K562 (cell line): ENCODE measurements around the gene UROS. TPM values are rescaled to one million over a fixed set of nuclear protein-coding genes. Genes with fewer than 3 reads are reported as not detected.

Experiments used
- ATAC-seq: fragments of 200-7000 bp; cut with Tn5 transposase; 3 replicates; pipeline ENCODE4 v1.9.1; 2020; ENCODE audit warnings: moderate library complexity
- BruUV-seq: library from RNA; stranded (reverse); fragments of 400-500 nt; replicated peaks from 2 replicates; lab custom pipeline; 2021; lab: Mats Ljungman, UMichigan
- CTCF ChIA-PET: fragments of 300-600 bp; formaldehyde crosslinking; extraction: SDS; loops from one replicate; lab custom pipeline; 2021; ENCODE audit warnings: low intra/inter-chr PET ratio; lab: Yijun Ruan, JAX
- POLR2A ChIA-PET: fragments of 300-600, 350-650 bp; sonication (Branson Sonifier 250); formaldehyde crosslinking; extraction: SDS; loops from one replicate; lab custom pipeline; 2021; ENCODE audit warnings: antibody characterized with exemption, inconsistent platforms; lab: Yijun Ruan, JAX
- DNase-seq, 4 experiments: peaks; one replicate each; pipeline versions ENCODE4 v3.0.0 to v3.0.0-alpha.2; 2011 to 2018; ENCODE audit warnings: low spot score in 3 of 4, mixed read lengths in 3 of 4; ENCODE audit errors: extremely low read depth in 1 of 4
- FAIRE-seq: peaks from 2 replicates; lab custom pipeline; 2011; peaks lifted over from hg19 to GRCh38; lab: Jason Lieb, UNC
- H2AFZ ChIP-seq: 2 replicates; pipeline ENCODE4 v1.6.0; 2011; ENCODE audit warnings: low read depth, low read length, control low read depth, inconsistent platforms
- H3K27ac ChIP-seq: fragments of 200-600 bp; 3 replicates; pipeline ENCODE4 v1.8.0; 2011; ENCODE audit warnings: low read depth, mild to moderate bottlenecking, control low read depth, inconsistent platforms, low read length, moderate library complexity, mixed read lengths; ENCODE audit errors: extremely low read depth
- H3K27me3 ChIP-seq, 2 experiments: fragments of 300-600 bp in 1 of 2; 2 replicates in 1 of 2; 3 replicates in 1 of 2; pipeline versions ENCODE4 v1.6.0 to v1.8.0; 2011; ENCODE audit warnings: inconsistent platforms in 2 of 2, low read length in 2 of 2, mild to moderate bottlenecking in 1 of 2, mixed read lengths in 1 of 2, moderate library complexity in 1 of 2; ENCODE audit not compliant: control insufficient read depth in 2 of 2, insufficient read depth in 2 of 2
- H3K36me3 ChIP-seq: fragments of 300-600 bp; 3 replicates; pipeline ENCODE4 v1.8.0; 2011; ENCODE audit warnings: mild to moderate bottlenecking, low read length, inconsistent platforms; ENCODE audit not compliant: control insufficient read depth, insufficient read depth
- H3K4me1 ChIP-seq, 2 experiments: fragments of 200-600 bp in 1 of 2; replicated peaks in 1 of 2; 2 replicates in 1 of 2; 3 replicates in 1 of 2; pipeline versions ENCODE4 v1.5.1 to v1.8.0; 2011; ENCODE audit warnings: inconsistent platforms in 2 of 2, low read length in 2 of 2, mild to moderate bottlenecking in 1 of 2, mixed read lengths in 1 of 2, moderate library complexity in 1 of 2; ENCODE audit not compliant: control insufficient read depth in 2 of 2, insufficient read depth in 2 of 2
- H3K4me2 ChIP-seq: 2 replicates; pipeline ENCODE4 v1.6.1; 2011; ENCODE audit warnings: low read length, control low read depth, inconsistent platforms, mixed read lengths; ENCODE audit not compliant: insufficient read depth
- H3K4me3 ChIP-seq: fragments of 200-600 bp; sonication (generic), shearing (Covaris generic); 2 replicates; pipeline ENCODE4 v1.5.1; 2016; ENCODE audit warnings: control low read depth, inconsistent platforms
- H3K79me2 ChIP-seq: fragments of 200-600 bp; 3 replicates; pipeline ENCODE4 v1.8.0; 2011; ENCODE audit warnings: low read length, inconsistent platforms; ENCODE audit not compliant: control insufficient read depth, insufficient read depth
- H3K9ac ChIP-seq, 2 experiments: 2 replicates each; pipeline versions ENCODE4 v1.6.0 to v1.6.1; 2011; ENCODE audit warnings: low read depth in 2 of 2, low read length in 2 of 2, control low read depth in 1 of 2, inconsistent platforms in 1 of 2, mild to moderate bottlenecking in 1 of 2, mixed read lengths in 1 of 2; ENCODE audit not compliant: insufficient read depth in 1 of 2
- H3K9me1 ChIP-seq: one replicate; pipeline ENCODE4 v1.6.0; 2011; ENCODE audit warnings: inconsistent platforms, mild to moderate bottlenecking, low read length, moderate library complexity; ENCODE audit not compliant: control insufficient read depth, insufficient read depth
- H3K9me3 ChIP-seq: replicated peaks from 2 replicates; pipeline ENCODE4 v1.5.1; 2011; ENCODE audit warnings: low read depth, low read length, inconsistent platforms; ENCODE audit not compliant: control insufficient read depth, insufficient read depth
- H4K20me1 ChIP-seq: replicated peaks from 2 replicates; pipeline ENCODE4 v1.6.1; 2011; ENCODE audit warnings: low read length, inconsistent platforms, mixed read lengths; ENCODE audit not compliant: control insufficient read depth, insufficient read depth
- ZNF408 ChIP-seq: fragments of 250-450 bp; sonication (Bioruptor Pico); IDR thresholded peaks from 2 replicates; pipeline ENCODE4 v1.4.0; 2020; ENCODE audit warnings: low read depth, mild to moderate bottlenecking, moderate library complexity
- ZSCAN29 ChIP-seq: fragments of 450-650 bp; IDR thresholded peaks from 2 replicates; pipeline ENCODE4 v1.6.1; 2017
- WGBS: fragments of 100-300 bp; shearing (Covaris generic); methylation state at CpG from one replicate; pipeline ENCODE4 v1.1.6; 2016; ENCODE audit warnings: low coverage, mixed read lengths; ENCODE audit not compliant: insufficient coverage; ENCODE audit errors: missing lambda C conversion rate; 5-methylcytosine and 5-hydroxymethylcytosine counted together
- in situ Hi-C: fragments of 300-500 bp; cut with MboI; formaldehyde crosslinking; loops from 4 replicates; pipeline ENCODE4 v1.15.0; 2018; ENCODE audit warnings: inconsistent platforms, mixed read lengths
- intact Hi-C: fragments of 100-400 bp; cut with micrococcal nuclease; formaldehyde crosslinking; loops from 2 replicates; pipeline ENCODE4 v1.14.2; 2022
- polyA plus RNA-seq, 8 experiments: library from polyadenylated mRNA; depleted of rRNA in 4 of 8; stranded (reverse) in 5 of 8; unstranded in 3 of 8; fragments of >200 nt; fragmentation: Nextera tagmentation in 2 of 8; fragmentation: Illumina TruSeq in 1 of 8; extraction: Ambion mirVana in 2 of 8; extraction: Trizol in 1 of 8; gene quantifications; 2 replicates each; pipeline versions ENCODE4 v1.2.1 to v1.2.3, GENCODE V29; 2011 to 2014; ENCODE audit warnings: inconsistent platforms in 1 of 8, missing spikeins in 1 of 8
- total RNA-seq, 7 experiments: library from RNA; depleted of rRNA in 6 of 7; stranded (reverse); fragments of >200 nt in 6 of 7; fragmentation: Illumina TruSeq in 2 of 7; extraction: Trizol in 2 of 7; gene quantifications; 2 replicates each; pipeline versions ENCODE4 v1.2.1 to v1.2.3, GENCODE V29; 2011 to 2021; ENCODE audit warnings: low replicate concordance in 1 of 7
- TF ChIP-seq, protein P1 (sequence below), 2 experiments: IDR thresholded peaks; 2 replicates each; pipeline ENCODE4 v1.6.1; 2011; ENCODE audit warnings: borderline replicate concordance in 1 of 2, control low read depth in 1 of 2, low read depth in 1 of 2, low read length in 1 of 2, mild to moderate bottlenecking in 1 of 2, mixed read lengths in 1 of 2, moderate library complexity in 1 of 2; ENCODE audit not compliant: insufficient read depth in 1 of 2, insufficient read length in 1 of 2, poor library complexity in 1 of 2, severe bottlenecking in 1 of 2; ENCODE audit errors: extremely low read depth in 1 of 2

The UROS gene
- total and polyA plus RNA-seq, 9 of the 15 experiments (the other 6 are each of a cell fraction or from before 2014, with no cell fraction given): 6.4 to 39.1 (median 32.3) TPM

DNA sequence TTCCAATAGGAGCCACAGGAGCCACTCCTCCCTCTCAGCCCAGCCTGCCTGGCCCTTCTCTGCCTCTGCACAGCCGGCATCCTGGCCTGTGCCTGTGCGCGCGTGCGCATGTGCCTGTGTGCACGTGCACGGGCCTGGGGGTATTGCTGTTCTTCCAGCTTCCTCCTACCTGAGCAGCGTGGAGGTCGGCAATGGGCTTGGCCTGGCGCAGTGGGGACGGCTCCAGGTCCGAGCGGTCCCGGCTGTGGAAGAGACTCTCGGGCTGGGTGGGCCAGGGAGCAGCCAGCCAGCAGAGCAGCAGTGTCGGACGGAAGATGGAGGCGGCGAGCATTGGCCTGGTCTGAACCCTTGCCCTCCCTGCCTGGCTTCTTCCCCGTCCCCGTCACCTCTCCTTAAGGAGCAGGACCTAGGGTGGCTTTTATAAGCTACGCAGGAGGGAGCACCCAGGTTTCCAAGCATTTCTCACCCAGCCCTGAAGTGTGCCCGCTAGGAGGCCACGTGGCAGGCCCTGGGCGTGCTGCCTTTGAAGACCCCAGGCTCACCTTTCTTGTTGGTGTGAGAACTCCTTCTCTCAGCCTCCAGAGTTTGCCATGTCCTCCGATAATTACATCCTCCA lies 47.5 kb downstream of the UROS start, which contains the start of gene MMP21:
Gene MMP21, minus strand, starts transcription at position 331 of the 616 bp plus-strand sequence. Its CDS starts 0 bp downstream, at position 331.
- Histone ChIP-seq H3K4me2 (no peak within 1 kb of the TSS), H3K27me3 (no peaks in the 10 kb centered on the region), H3K4me3 (no peak within 1 kb of the TSS), H3K9me3 (no peaks in the 10 kb centered on the region), H3K9ac (no peak within 1 kb of the TSS), H4K20me1 (no peaks in the 10 kb centered on the region), H3K9me1 (no peaks in the 10 kb centered on the region), H3K27ac (no peak within 1 kb of the TSS), H2AFZ (0 out of 2 replicates have a peak within 1 kb of the TSS, but pooled peaks have one; percentile 24), H3K4me1 (peaks cover 0 to 13% of the 10 kb centered on the region in 2 experiments; a peak in 2 of 5 replicates), H3K36me3 (no peaks in the 10 kb centered on the region), H3K79me2 (no peaks in the 10 kb centered on the region)
- no peak for DNase-seq
- TF ChIP-seq ZNF408 (no peak), ZSCAN29 (no peak)
- TF ChIP-seq, protein P1, sequence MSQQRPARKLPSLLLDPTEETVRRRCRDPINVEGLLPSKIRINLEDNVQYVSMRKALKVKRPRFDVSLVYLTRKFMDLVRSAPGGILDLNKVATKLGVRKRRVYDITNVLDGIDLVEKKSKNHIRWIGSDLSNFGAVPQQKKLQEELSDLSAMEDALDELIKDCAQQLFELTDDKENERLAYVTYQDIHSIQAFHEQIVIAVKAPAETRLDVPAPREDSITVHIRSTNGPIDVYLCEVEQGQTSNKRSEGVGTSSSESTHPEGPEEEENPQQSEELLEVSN (IDR thresholded peaks at IDR 0.05; ENCODE audit: borderline replicate concordance in 1 of 2, extremely low read depth in 1 of 2, insufficient read depth in 1 of 2, insufficient read length in 1 of 2, low read depth in 1 of 2, low read length in 1 of 2, poor library complexity in 1 of 2, severe bottlenecking in 1 of 2): peak in 1 of 2 experiments; percentile 13
- no TSS peak for BruUV-seq
- intact Hi-C loops (no loop called here), in situ Hi-C loops (no loop called here)
- ChIA-PET CTCF (no interaction called here), POLR2A (no interaction called here)
- FAIRE-seq: no peak
- no peak for ATAC-seq
- 67% methylated on average over 15 of the region's 26 CpGs for WGBS
